Tibial nerve (tissue), 4 donors: ENCODE measurements around the gene S100A7A. TPM values are rescaled to one million over a fixed set of nuclear protein-coding genes. Genes with fewer than 3 reads are reported as not detected.
"Not testable (repeated sequence)": the region's sequence is repeated elsewhere in the genome, so short reads cannot be mapped to it uniquely, and the experiment has no call there.

Source experiments
- DNase-seq, 2 donors: peaks; one replicate each; pipeline ENCODE4 v3.0.0-alpha.2; 2019; ENCODE audit warnings: low spot score in 2 of 2
- H3K27ac ChIP-seq, 4 donors: fragments of 200-600 bp; sonication (generic) in 3 of 4; one replicate each; pipeline ENCODE4 v1.5.1; 2017 to 2019; ENCODE audit warnings: mild to moderate bottlenecking in 1 of 4
- H3K27me3 ChIP-seq, 2 donors: fragments of 200-600 bp; sonication (generic) in 1 of 2; one replicate each; pipeline versions ENCODE4 v1.5.1 to v1.6.0; 2017 to 2019
- H3K36me3 ChIP-seq, 3 donors: fragments of 200-600 bp; sonication (generic); one replicate each; pipeline ENCODE4 v1.5.1; 2018 to 2019
- H3K4me1 ChIP-seq, 4 donors: fragments of 200-600 bp; sonication (generic) in 3 of 4; one replicate each; pipeline ENCODE4 v1.5.1; 2017 to 2019
- H3K4me3 ChIP-seq, 4 donors: fragments of 200-600 bp; sonication (generic) in 3 of 4; one replicate each; pipeline ENCODE4 v1.5.1; 2017 to 2019; ENCODE audit warnings: mild to moderate bottlenecking in 1 of 4, moderate library complexity in 1 of 4
- H3K9me3 ChIP-seq, 4 donors: fragments of 200-600 bp; sonication (generic) in 3 of 4; one replicate each; pipeline ENCODE4 v1.5.1; 2017 to 2019
- EP300 ChIP-seq, 2 donors: sonication (generic); formaldehyde crosslinking; IDR thresholded peaks; one replicate each; pipeline ENCODE4 v1.6.1; 2017; ENCODE audit warnings: antibody characterized with exemption in 2 of 2, mild to moderate bottlenecking in 1 of 2
- POLR2A ChIP-seq, 2 donors: fragments of 450-650 bp; IDR thresholded peaks; one replicate each; pipeline ENCODE4 v1.6.1; 2017; ENCODE audit warnings: antibody characterized with exemption in 2 of 2, mild to moderate bottlenecking in 2 of 2, moderate library complexity in 2 of 2
- WGBS, 2 donors: methylation state at CpG; one replicate each; pipeline ENCODE4 v1.1.5; 2018; 5-methylcytosine and 5-hydroxymethylcytosine counted together
- total RNA-seq, 4 donors: library from RNA; depleted of rRNA; stranded (reverse); fragments of >200 nt; gene quantifications; one replicate each; pipeline ENCODE4 v1.1.0, GENCODE V29; 2016
- TF ChIP-seq, protein P1 (sequence below), 5 experiments: fragments of 200-600 bp in 3 of 5; fragments of 450-650 bp in 2 of 5; sonication (generic) in 3 of 5; IDR thresholded peaks; one replicate each; pipeline ENCODE4 v1.5.1; 2016 to 2019; ENCODE audit warnings: antibody characterized with exemption in 5 of 5, mild to moderate bottlenecking in 3 of 5, moderate library complexity in 2 of 5

The S100A7A gene
- total RNA-seq, 4 donors from 2014 or later = not detected

GRCh38 chr1:153402226-153402625, 14.1 kb upstream of the S100A7A start:
- WGBS, 2 donors = 41 to 66% methylated on average over 2 of the region's 2 CpGs
- TF ChIP-seq POLR2A (IDR thresholded peaks at IDR 0.05) (no peak), EP300 (IDR thresholded peaks at IDR 0.05) (no peak)
- TF ChIP-seq, protein P1, sequence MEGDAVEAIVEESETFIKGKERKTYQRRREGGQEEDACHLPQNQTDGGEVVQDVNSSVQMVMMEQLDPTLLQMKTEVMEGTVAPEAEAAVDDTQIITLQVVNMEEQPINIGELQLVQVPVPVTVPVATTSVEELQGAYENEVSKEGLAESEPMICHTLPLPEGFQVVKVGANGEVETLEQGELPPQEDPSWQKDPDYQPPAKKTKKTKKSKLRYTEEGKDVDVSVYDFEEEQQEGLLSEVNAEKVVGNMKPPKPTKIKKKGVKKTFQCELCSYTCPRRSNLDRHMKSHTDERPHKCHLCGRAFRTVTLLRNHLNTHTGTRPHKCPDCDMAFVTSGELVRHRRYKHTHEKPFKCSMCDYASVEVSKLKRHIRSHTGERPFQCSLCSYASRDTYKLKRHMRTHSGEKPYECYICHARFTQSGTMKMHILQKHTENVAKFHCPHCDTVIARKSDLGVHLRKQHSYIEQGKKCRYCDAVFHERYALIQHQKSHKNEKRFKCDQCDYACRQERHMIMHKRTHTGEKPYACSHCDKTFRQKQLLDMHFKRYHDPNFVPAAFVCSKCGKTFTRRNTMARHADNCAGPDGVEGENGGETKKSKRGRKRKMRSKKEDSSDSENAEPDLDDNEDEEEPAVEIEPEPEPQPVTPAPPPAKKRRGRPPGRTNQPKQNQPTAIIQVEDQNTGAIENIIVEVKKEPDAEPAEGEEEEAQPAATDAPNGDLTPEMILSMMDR (IDR thresholded peaks at IDR 0.05) = no peak
- Histone ChIP-seq H3K27me3 (peaks cover 0 to 4% of the 10 kb centered on the region in 2 donors), H3K9me3 (no peaks in the 10 kb centered on the region), H3K4me1 (no peaks in the 10 kb centered on the region), H3K36me3 (no peaks in the 10 kb centered on the region), H3K4me3 (no peak overlapping the region), H3K27ac (no peak overlapping the region)
- DNase-seq = no peak

- DNase-seq = no peak
- Histone ChIP-seq H3K4me1 (no peaks in the 10 kb centered on the region), H3K27ac (no peak overlapping the region), H3K4me3 (no peak overlapping the region), H3K27me3 (no peaks in the 10 kb centered on the region), H3K36me3 (no peaks in the 10 kb centered on the region), H3K9me3 (no peaks in the 10 kb centered on the region)
- TF ChIP-seq EP300 (IDR thresholded peaks at IDR 0.05) = no peak
- no peak for TF ChIP-seq POLR2A (IDR thresholded peaks at IDR 0.05)
- TF ChIP-seq, protein P1 (IDR thresholded peaks at IDR 0.05) = no peak
- 82 to 85% methylated on average over 11 of the region's 11 CpGs for WGBS, 2 donors
Measured at GRCh38 chr1:153403421-153404085, 12.8 kb upstream of the S100A7A start.

DNA sequence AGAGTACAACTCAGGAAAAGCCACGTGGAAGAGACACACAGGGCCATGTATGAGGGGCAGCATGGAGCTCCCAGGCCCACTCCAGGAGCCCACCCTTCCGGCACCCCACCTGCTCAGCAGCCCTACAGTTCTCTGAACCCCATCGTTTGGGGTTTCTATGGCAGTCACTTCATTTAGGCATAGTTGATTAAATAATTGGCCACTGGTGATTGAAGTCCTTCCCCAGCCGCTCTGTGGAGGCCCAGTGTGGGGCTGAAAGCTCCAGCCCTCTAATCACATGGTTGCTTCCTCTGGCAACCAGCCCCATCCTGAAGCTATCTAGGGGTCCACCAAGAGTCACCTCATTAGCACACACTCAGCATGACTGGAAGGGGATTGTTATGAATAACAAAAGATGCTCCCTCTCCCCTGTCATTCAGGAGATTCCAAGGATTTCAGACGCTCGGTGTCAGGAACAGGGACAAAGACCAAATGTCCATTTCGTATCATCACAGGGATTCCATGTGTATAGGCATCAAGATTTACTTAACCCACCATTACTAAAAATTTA, 12.2 kb upstream of the S100A7A start:
- DNase-seq = no peak
- Histone ChIP-seq H3K9me3 (no peaks in the 10 kb centered on the region), H3K4me1 (no peaks in the 10 kb centered on the region), H3K4me3 (no peak overlapping the region), H3K36me3 (no peaks in the 10 kb centered on the region), H3K27ac (no peak overlapping the region), H3K27me3 (no peaks in the 10 kb centered on the region)
- WGBS, 2 donors = 76 to 86% methylated on average over 7 of the region's 7 CpGs
- no peak for TF ChIP-seq EP300 (IDR thresholded peaks at IDR 0.05)
- TF ChIP-seq, protein P1 (IDR thresholded peaks at IDR 0.05) = no peak
- TF ChIP-seq POLR2A (IDR thresholded peaks at IDR 0.05) = no peak

- DNase-seq = peak in 1 of 2 donors; percentile 11
- WGBS, 2 donors = 40% methylated on average over 15 of the region's 15 CpGs
- TF ChIP-seq, protein P1 (IDR thresholded peaks at IDR 0.05) = peak; percentile 10 to 43 (median 26)
- TF ChIP-seq POLR2A (IDR thresholded peaks at IDR 0.05) (no peak), EP300 (IDR thresholded peaks at IDR 0.05) (no peak)
- no peaks in the 10 kb centered on the region for H3K36me3 ChIP-seq
- no peaks in the 10 kb centered on the region for H3K9me3 ChIP-seq
- no peak overlapping the region for H3K27ac ChIP-seq
- H3K4me3 ChIP-seq = no peak overlapping the region
- no peaks in the 10 kb centered on the region for H3K4me1 ChIP-seq
- H3K27me3 ChIP-seq = no peaks in the 10 kb centered on the region
Measured at GRCh38 chr1:153404768-153405167, 11.6 kb upstream of the S100A7A start.

DNA sequence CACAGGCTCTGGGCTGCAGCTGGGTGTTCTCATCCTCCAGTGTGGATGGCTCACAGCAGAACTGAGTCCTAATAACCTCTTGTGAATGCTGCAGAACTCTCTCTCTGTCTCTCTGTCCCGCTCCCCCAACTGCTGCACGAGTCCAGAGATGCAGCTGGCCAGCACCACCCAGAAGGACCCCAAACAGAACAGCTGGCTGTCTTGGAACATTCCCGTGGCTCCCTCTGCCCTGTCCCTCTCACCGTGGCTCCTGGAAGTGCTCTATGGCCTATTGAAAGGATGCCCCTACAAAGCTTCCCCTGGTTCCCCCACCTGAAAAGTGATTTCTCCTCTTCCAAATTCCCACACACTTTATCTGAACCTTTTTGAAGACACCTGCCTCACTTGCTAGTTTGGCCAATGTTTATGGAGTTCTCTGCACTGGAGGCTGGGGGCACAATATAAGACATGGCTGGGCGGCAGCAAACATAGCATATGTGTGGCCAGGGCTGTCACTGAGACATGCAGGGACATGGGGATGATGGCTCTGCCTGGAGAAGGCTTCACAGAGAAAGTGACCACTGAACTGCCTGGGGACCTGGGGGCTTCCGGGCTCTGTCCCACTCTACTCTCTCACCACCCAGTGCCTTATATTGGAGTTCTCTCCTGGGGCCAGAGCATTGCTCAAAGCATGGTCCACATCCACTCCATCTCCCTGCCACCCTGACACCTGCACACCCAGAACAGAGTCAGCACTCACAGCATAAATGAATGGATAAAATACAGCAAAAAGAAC, 10.3 kb upstream of the S100A7A start:
- not testable (repeated sequence) for H3K4me1 ChIP-seq, H3K36me3 ChIP-seq, H3K27me3 ChIP-seq, DNase-seq, H3K9me3 ChIP-seq, H3K4me3 ChIP-seq, H3K27ac ChIP-seq
- 74 to 82% methylated on average over 6 of the region's 6 CpGs for WGBS, 2 donors

DNA sequence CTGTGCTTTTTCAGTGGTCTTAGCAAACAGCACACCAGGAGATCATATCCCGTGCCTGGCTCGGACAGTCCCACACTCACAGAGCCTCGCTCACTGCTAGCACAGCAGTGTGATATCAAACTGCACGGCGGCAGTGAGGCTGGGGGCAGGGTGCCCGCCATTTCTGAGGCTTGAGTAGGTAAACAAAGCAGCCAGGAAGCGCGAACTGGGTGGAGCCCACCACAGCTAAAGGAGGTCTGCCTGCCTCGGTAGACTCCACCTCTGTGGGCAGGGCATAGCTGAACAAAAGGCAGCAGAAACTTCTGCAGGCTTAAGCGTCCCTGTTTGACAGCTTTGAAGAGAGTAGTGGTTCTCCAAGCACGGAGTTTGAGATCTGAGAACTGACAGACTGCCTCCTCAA, 9.0 kb upstream of the S100A7A start:
- not testable (repeated sequence) for H3K36me3 ChIP-seq, H3K27ac ChIP-seq, H3K4me3 ChIP-seq, DNase-seq, H3K4me1 ChIP-seq, H3K27me3 ChIP-seq, H3K9me3 ChIP-seq
- WGBS, 2 donors = 68 to 78% methylated on average over 11 of the region's 11 CpGs

- H3K27me3 ChIP-seq, H3K4me1 ChIP-seq, DNase-seq, H3K27ac ChIP-seq, H3K4me3 ChIP-seq, H3K36me3 ChIP-seq: not testable (repeated sequence)
- peaks cover 0 to 21% (median 0%) of the 10 kb centered on the region in 4 donors for H3K9me3 ChIP-seq
Measured at GRCh38 chr1:153413961-153414360, 2.4 kb upstream of the S100A7A start.
